Vagina (tissue), 2 donors: ENCODE measurements around the gene TTC9C. TPM values are rescaled to one million over a fixed set of nuclear protein-coding genes. Genes with fewer than 3 reads are reported as not detected.
A peak's percentile ranks its signal among the peaks of the same experiment; 100 is the strongest.

Source experiments
- DNase-seq, 2 donors: peaks; one replicate each; pipeline ENCODE4 v3.0.0-alpha.2; 2017; ENCODE audit errors: extremely low spot score in 2 of 2
- H3K27ac ChIP-seq: fragments of 200-600 bp; sonication (generic); one replicate; pipeline ENCODE4 v1.5.1; 2019
- H3K27me3 ChIP-seq: fragments of 200-600 bp; sonication (generic); one replicate; pipeline ENCODE4 v1.5.1; 2019
- H3K36me3 ChIP-seq, 2 donors: fragments of 200-600 bp; sonication (generic); one replicate each; pipeline ENCODE4 v1.5.1; 2017 to 2019
- H3K4me1 ChIP-seq: fragments of 200-600 bp; sonication (generic); one replicate; pipeline ENCODE4 v1.5.1; 2019
- H3K4me3 ChIP-seq, 2 donors: fragments of 200-600 bp; sonication (generic); 1 replicate in 1 of 2; 2 replicates in 1 of 2; pipeline ENCODE4 v1.5.1; 2016 to 2019
- H3K9me3 ChIP-seq: fragments of 200-600 bp; sonication (generic); one replicate; pipeline ENCODE4 v1.5.1; 2019
- CTCF ChIP-seq, 3 experiments: fragments of 450-650 bp in 2 of 3; fragments of 200-600 bp in 1 of 3; sonication (generic) in 1 of 3; IDR thresholded peaks; one replicate each; pipeline ENCODE4 v1.5.1; 2017 to 2019; ENCODE audit warnings: antibody characterized with exemption in 3 of 3, mild to moderate bottlenecking in 2 of 3, moderate library complexity in 2 of 3
- POLR2A ChIP-seq, 2 donors: fragments of 450-650 bp; IDR thresholded peaks; one replicate each; pipeline ENCODE4 v1.6.1; 2017; ENCODE audit warnings: antibody characterized with exemption in 2 of 2, mild to moderate bottlenecking in 2 of 2, moderate library complexity in 2 of 2
- POLR2AphosphoS5 ChIP-seq, 2 donors: sonication (generic); formaldehyde crosslinking; IDR thresholded peaks; one replicate each; pipeline ENCODE4 v1.9.0; 2017; ENCODE audit warnings: antibody characterized with exemption in 2 of 2, mild to moderate bottlenecking in 2 of 2, low read depth in 1 of 2; ENCODE audit not compliant: insufficient read depth in 1 of 2
- intact Hi-C: fragments of 100-400 bp; cut with DNase I; formaldehyde crosslinking; loops from one replicate; pipeline ENCODE4 v1.15.1; 2023
- total RNA-seq: library from RNA; depleted of rRNA; stranded (reverse); fragments of >200 nt; gene quantifications from one replicate; pipeline ENCODE4 v1.2.3, GENCODE V29; 2016

Gene TTC9C
- total RNA-seq, 1 donor from 2014 or later = 18.7 TPM

GRCh38 chr11:62707277-62707861, 20.9 kb upstream of the TTC9C start, which contains the start of the genes BSCL2 and GNG3:
Gene BSCL2, minus strand, starts transcription at chr11:62707424. Its CDS starts 229 bp downstream, at chr11:62707195.
Gene GNG3, plus strand, starts transcription at chr11:62707676. Its CDS starts 620 bp downstream, at chr11:62708296.
- Histone ChIP-seq H3K27ac (peak within 1 kb of the TSS; percentile 95), H3K9me3 (no peaks in the 10 kb centered on the region)
- intact Hi-C loops = loop anchor here (10.0 kb wide), 1 partner anchor 313 kb away; no protein-coding TSS in a partner anchor

GRCh38 chr11:62708392-62708791, 19.9 kb upstream of the TTC9C start:
- intact Hi-C loops = loop anchor here (10.0 kb wide), 1 partner anchor 314 kb away; no protein-coding TSS in a partner anchor
- TF ChIP-seq POLR2A (IDR thresholded peaks at IDR 0.05) (no peak), POLR2AphosphoS5 (IDR thresholded peaks at IDR 0.05; ENCODE audit: insufficient read depth in 1 of 2, low read depth in 1 of 2) (no peak), CTCF (IDR thresholded peaks at IDR 0.05) (no peak)

More at GRCh38 chr11:62707277-62707861, 20.9 kb upstream of the TTC9C start, which contains the start of the genes BSCL2 and GNG3:
- H3K27me3 ChIP-seq = no peaks in the 10 kb centered on the region
- peaks cover 45% of the 10 kb centered on the region for H3K4me1 ChIP-seq
- TF ChIP-seq POLR2A (IDR thresholded peaks at IDR 0.05) (no peak), POLR2AphosphoS5 (IDR thresholded peaks at IDR 0.05; ENCODE audit: insufficient read depth in 1 of 2, low read depth in 1 of 2) (no peak), CTCF (IDR thresholded peaks at IDR 0.05) (no peak)
- DNase-seq = no peak
- peak within 1 kb of the TSS; percentile 55 to 63 for H3K4me3 ChIP-seq
- peaks cover 0 to 14% of the 10 kb centered on the region in 2 donors for H3K36me3 ChIP-seq

GRCh38 chr11:62708793-62709192, 19.5 kb upstream of the TTC9C start:
- intact Hi-C loops = loop anchor here (10.0 kb wide), 1 partner anchor 314 kb away; no protein-coding TSS in a partner anchor
- peak overlapping the region; percentile 95 for H3K27ac ChIP-seq
- no peaks in the 10 kb centered on the region for H3K9me3 ChIP-seq
- H3K4me3 ChIP-seq = peak overlapping the region; percentile 44 to 63
- TF ChIP-seq POLR2AphosphoS5 (IDR thresholded peaks at IDR 0.05; ENCODE audit: insufficient read depth in 1 of 2, low read depth in 1 of 2) (no peak), POLR2A (IDR thresholded peaks at IDR 0.05) (no peak), CTCF (IDR thresholded peaks at IDR 0.05) (no peak)
- H3K36me3 ChIP-seq = peaks cover 0 to 26% of the 10 kb centered on the region in 2 donors
- no peaks in the 10 kb centered on the region for H3K27me3 ChIP-seq
- DNase-seq = no peak
- peaks cover 45% of the 10 kb centered on the region for H3K4me1 ChIP-seq

More at GRCh38 chr11:62708392-62708791, 19.9 kb upstream of the TTC9C start:
- H3K4me3 ChIP-seq = peak overlapping the region; percentile 44 to 63
- H3K9me3 ChIP-seq = no peaks in the 10 kb centered on the region
- H3K27me3 ChIP-seq = no peaks in the 10 kb centered on the region
- DNase-seq = no peak
- H3K4me1 ChIP-seq = peaks cover 45% of the 10 kb centered on the region
- peak overlapping the region; percentile 95 for H3K27ac ChIP-seq
- H3K36me3 ChIP-seq = peaks cover 0 to 22% of the 10 kb centered on the region in 2 donors

GRCh38 chr11:62709247-62710000, 18.9 kb upstream of the TTC9C start:
- peak; percentile 88 to 96 for TF ChIP-seq POLR2AphosphoS5 (IDR thresholded peaks at IDR 0.05; ENCODE audit: insufficient read depth in 1 of 2, low read depth in 1 of 2)
- peak in 1 of 3 experiments; percentile 10 for TF ChIP-seq CTCF (IDR thresholded peaks at IDR 0.05)
- TF ChIP-seq POLR2A (IDR thresholded peaks at IDR 0.05) = peak in 1 of 2 donors; percentile 34
- Histone ChIP-seq H3K36me3 (peaks cover 0 to 32% of the 10 kb centered on the region in 2 donors), H3K9me3 (no peaks in the 10 kb centered on the region), H3K27ac (peak overlapping the region; percentile 95), H3K4me1 (peaks cover 45% of the 10 kb centered on the region), H3K27me3 (no peaks in the 10 kb centered on the region), H3K4me3 (peak overlapping the region; percentile 44 to 63)
- DNase-seq = peak in 1 of 2 donors; percentile 98
- intact Hi-C loops = loop anchor here (10.0 kb wide), 1 partner anchor 315 kb away; no protein-coding TSS in a partner anchor
